Mesenchymal stem cell (in vitro differentiated cells and primary cell): ENCODE results near the gene C2orf76.
A peak's percentile ranks its signal among the peaks of the same experiment; 100 is the strongest.

Experiments
- DNase-seq: peaks from one replicate; pipeline ENCODE4 v3.0.0-alpha.2; 2013
- H2AFZ ChIP-seq: one replicate; pipeline ENCODE4 v1.6.1; 2013; ENCODE audit warnings: low read depth, mild to moderate bottlenecking, control low read depth, inconsistent platforms, low read length, moderate library complexity
- H2AK5ac ChIP-seq: 2 replicates; pipeline ENCODE4 v1.6.1; 2013; ENCODE audit warnings: low read length, moderate library complexity, mild to moderate bottlenecking, inconsistent platforms; ENCODE audit not compliant: severe bottlenecking
- H2BK120ac ChIP-seq: one replicate; pipeline ENCODE4 v1.6.1; 2013; ENCODE audit warnings: low read depth, mild to moderate bottlenecking, inconsistent platforms, low read length, moderate library complexity
- H2BK12ac ChIP-seq, 2 experiments: one replicate each; pipeline ENCODE4 v1.6.1; 2013; ENCODE audit warnings: inconsistent platforms in 2 of 2, low read length in 2 of 2, mild to moderate bottlenecking in 2 of 2, moderate library complexity in 2 of 2, control low read depth in 1 of 2
- H2BK15ac ChIP-seq: one replicate; pipeline ENCODE4 v1.6.1; 2013; ENCODE audit warnings: mild to moderate bottlenecking, low read depth, inconsistent platforms; ENCODE audit not compliant: poor library complexity, severe bottlenecking
- H2BK5ac ChIP-seq: 2 replicates; pipeline ENCODE4 v1.6.1; 2013; ENCODE audit warnings: low read depth, mild to moderate bottlenecking, low read length, control low read depth, inconsistent platforms; ENCODE audit not compliant: poor library complexity, severe bottlenecking
- H3K14ac ChIP-seq, 2 experiments: one replicate each; pipeline ENCODE4 v1.6.1; 2013; ENCODE audit warnings: inconsistent platforms in 2 of 2, low read length in 2 of 2, control low read depth in 1 of 2, mild to moderate bottlenecking in 1 of 2, moderate library complexity in 1 of 2
- H3K18ac ChIP-seq, 2 experiments: one replicate each; pipeline ENCODE4 v1.6.1; 2013; ENCODE audit warnings: inconsistent platforms in 2 of 2, low read length in 2 of 2, control low read depth in 1 of 2, low read depth in 1 of 2, mild to moderate bottlenecking in 1 of 2
- H3K23ac ChIP-seq, 2 experiments: one replicate each; pipeline ENCODE4 v1.6.1; 2013; ENCODE audit warnings: inconsistent platforms in 2 of 2, low read length in 2 of 2, mild to moderate bottlenecking in 2 of 2, moderate library complexity in 2 of 2, control low read depth in 1 of 2
- H3K27ac ChIP-seq: 2 replicates; pipeline ENCODE4 v1.5.1; 2013; ENCODE audit warnings: mild to moderate bottlenecking, moderate library complexity, low read length, control low read depth, inconsistent platforms; ENCODE audit not compliant: poor library complexity, severe bottlenecking
- H3K27me3 ChIP-seq, 2 experiments: 2 replicates each; pipeline versions ENCODE4 v1.6.1 to v1.7.0; 2013; ENCODE audit warnings: low read length in 2 of 2, mild to moderate bottlenecking in 2 of 2, moderate library complexity in 2 of 2, control low read depth in 1 of 2, inconsistent platforms in 1 of 2; ENCODE audit not compliant: control insufficient read depth in 1 of 2, insufficient read depth in 1 of 2
- H3K36me3 ChIP-seq, 2 experiments: 2 replicates each; pipeline versions ENCODE4 v1.6.1 to v1.7.0; 2013; ENCODE audit warnings: low read length in 2 of 2, control low read depth in 1 of 2, inconsistent platforms in 1 of 2, low read depth in 1 of 2, mild to moderate bottlenecking in 1 of 2; ENCODE audit not compliant: insufficient read depth in 2 of 2, control insufficient read depth in 1 of 2
- H3K4ac ChIP-seq, 2 experiments: one replicate each; pipeline ENCODE4 v1.6.1; 2013; ENCODE audit warnings: inconsistent platforms in 2 of 2, low read length in 2 of 2, mild to moderate bottlenecking in 2 of 2, moderate library complexity in 2 of 2, control low read depth in 1 of 2, low read depth in 1 of 2
- H3K4me1 ChIP-seq: 2 replicates; pipeline ENCODE4 v1.6.1; 2013; ENCODE audit warnings: low read depth, low read length, control low read depth; ENCODE audit not compliant: control insufficient read depth, insufficient read depth
- H3K4me2 ChIP-seq: 2 replicates; pipeline ENCODE4 v1.6.1; 2013; ENCODE audit warnings: low read length, mild to moderate bottlenecking, inconsistent platforms; ENCODE audit not compliant: poor library complexity, severe bottlenecking
- H3K4me3 ChIP-seq, 2 experiments: 2 replicates each; pipeline versions ENCODE4 v1.5.1 to v1.7.0; 2013; ENCODE audit warnings: low read length in 2 of 2, mild to moderate bottlenecking in 2 of 2, control low read depth in 1 of 2, low read depth in 1 of 2; ENCODE audit not compliant: insufficient read depth in 1 of 2
- H3K79me1 ChIP-seq: replicated peaks from 2 replicates; pipeline ENCODE4 v1.6.1; 2013; ENCODE audit warnings: mild to moderate bottlenecking, control low read depth, low read length, inconsistent platforms; ENCODE audit not compliant: poor library complexity, severe bottlenecking
- H3K9ac ChIP-seq: 2 replicates; pipeline ENCODE4 v1.7.0; 2013; ENCODE audit warnings: mild to moderate bottlenecking, low read length, moderate library complexity
- H3K9me3 ChIP-seq: 2 replicates; pipeline ENCODE4 v1.7.0; 2013; ENCODE audit warnings: mild to moderate bottlenecking, low read length; ENCODE audit not compliant: control insufficient read depth
- H4K8ac ChIP-seq: one replicate; pipeline ENCODE4 v1.6.1; 2013; ENCODE audit warnings: inconsistent platforms, mild to moderate bottlenecking, low read length, moderate library complexity
- H4K91ac ChIP-seq: one replicate; pipeline ENCODE4 v1.6.1; 2013; ENCODE audit warnings: mild to moderate bottlenecking, low read length, inconsistent platforms
- WGBS: methylation state at CpG from one replicate; pipeline ENCODE4 v1.1.7; 2013; ENCODE audit warnings: mixed read lengths; 5-methylcytosine and 5-hydroxymethylcytosine counted together

C2orf76 gene

DNA sequence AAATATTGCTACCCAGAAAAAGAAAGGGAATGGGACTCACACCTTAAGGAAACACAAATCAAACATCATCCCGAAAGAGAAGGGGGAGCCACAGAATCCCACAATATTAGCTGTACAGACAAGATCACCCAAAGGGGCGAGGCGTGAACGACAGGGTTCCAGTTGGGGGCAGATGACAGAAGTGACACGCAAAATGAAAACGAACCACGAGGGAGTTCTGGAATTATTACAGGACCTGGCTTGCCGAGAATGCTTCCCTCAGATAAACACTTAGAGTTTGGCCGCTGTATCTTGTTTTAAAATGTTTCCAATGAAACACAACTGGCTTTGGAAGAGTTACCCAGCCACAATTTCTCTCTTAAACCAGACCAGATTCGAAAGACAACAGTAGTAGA lies 60.4 kb downstream of the C2orf76 start:
- Histone ChIP-seq H2BK15ac (no peak overlapping the region), H3K4me1 (peaks cover 2% of the 10 kb centered on the region), H2BK120ac (no peak overlapping the region), H2AFZ (no peak overlapping the region), H3K4me3 (peak overlapping the region in 1 of 2 experiments; percentile 36), H3K9ac (no peak overlapping the region), H2AK5ac (no peak overlapping the region), H3K79me1 (peaks cover 1% of the 10 kb centered on the region), H2BK12ac (no peak overlapping the region), H4K8ac (no peak overlapping the region), H3K27me3 (no peaks in the 10 kb centered on the region), H3K4ac (no peak overlapping the region), H3K36me3 (no peaks in the 10 kb centered on the region), H2BK5ac (no peak overlapping the region), H3K27ac (no peak overlapping the region), H3K14ac (no peak overlapping the region), H3K18ac (no peak overlapping the region), H3K23ac (no peak overlapping the region), H3K9me3 (no peaks in the 10 kb centered on the region), H3K4me2 (no peak overlapping the region), H4K91ac (no peak overlapping the region)
- no peak for DNase-seq
- WGBS, result 91% methylated on average over 9 of the region's 10 CpGs

DNA sequence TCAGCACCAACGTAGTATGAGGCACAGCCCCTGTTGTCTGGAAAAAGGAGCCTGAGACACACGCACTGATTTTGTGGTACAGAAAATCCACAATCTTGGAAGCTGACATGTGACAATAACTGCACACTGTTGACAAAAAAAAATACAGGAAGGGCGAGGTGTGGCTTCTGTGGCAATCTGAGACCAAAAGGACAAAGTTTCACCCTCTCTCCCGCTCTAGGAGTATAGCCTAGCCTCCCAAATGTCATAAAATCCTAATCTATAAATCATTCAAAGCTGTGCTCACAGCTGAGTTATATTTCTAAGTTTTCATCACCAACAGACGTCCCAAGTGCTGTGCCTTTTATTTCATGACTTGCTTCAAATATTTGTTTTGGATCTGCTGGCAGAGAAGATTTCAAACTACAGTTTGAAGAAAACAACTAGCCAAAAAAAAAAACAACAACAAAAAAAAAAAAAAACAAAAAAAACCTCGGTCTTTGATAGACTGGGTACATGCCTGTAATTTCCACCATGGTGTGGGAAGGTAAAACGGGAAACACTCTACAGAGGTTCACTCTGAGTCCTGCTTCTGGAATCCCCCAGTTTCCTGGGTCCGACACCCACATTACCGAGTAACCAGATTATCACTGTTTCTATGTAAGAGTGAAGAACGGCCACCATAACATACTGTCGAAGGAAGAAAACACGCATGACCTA lies 61.0 kb downstream of the C2orf76 start:
- Histone ChIP-seq H4K91ac (no peak overlapping the region), H3K4me3 (no peak overlapping the region), H3K4me1 (peaks cover 2% of the 10 kb centered on the region), H4K8ac (no peak overlapping the region), H3K9me3 (no peaks in the 10 kb centered on the region), H3K4me2 (no peak overlapping the region), H2BK120ac (no peak overlapping the region), H3K36me3 (no peaks in the 10 kb centered on the region), H3K9ac (no peak overlapping the region), H2AFZ (no peak overlapping the region), H3K18ac (no peak overlapping the region), H2BK5ac (no peak overlapping the region), H2BK12ac (no peak overlapping the region), H3K14ac (no peak overlapping the region), H2BK15ac (no peak overlapping the region), H3K27ac (no peak overlapping the region), H3K23ac (no peak overlapping the region), H3K4ac (no peak overlapping the region), H3K27me3 (no peaks in the 10 kb centered on the region), H3K79me1 (peaks cover 1% of the 10 kb centered on the region), H2AK5ac (no peak overlapping the region)
- DNase-seq, result no peak
- WGBS, result 92% methylated on average over 11 of the region's 12 CpGs

DNA sequence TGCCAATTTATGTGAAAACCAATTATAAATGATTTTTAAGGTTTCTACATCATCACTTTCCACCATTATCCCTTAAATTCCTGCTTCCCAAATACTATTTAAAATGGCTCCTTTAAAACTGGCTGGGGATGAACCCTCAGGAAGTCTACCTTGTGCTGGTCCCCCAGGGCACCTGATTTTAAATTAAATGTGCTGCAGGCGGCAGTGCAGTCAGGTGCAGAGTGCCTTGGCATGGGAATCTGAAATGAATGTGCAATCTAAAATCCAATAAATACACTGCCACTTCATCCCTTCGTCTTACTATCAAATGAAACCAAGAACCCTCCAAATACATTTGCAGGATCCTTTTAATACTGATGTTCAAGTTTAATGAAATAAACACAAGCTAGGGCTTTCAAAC lies 61.8 kb downstream of the C2orf76 start:
- Histone ChIP-seq H2BK5ac (no peak overlapping the region), H3K9me3 (no peaks in the 10 kb centered on the region), H4K8ac (no peak overlapping the region), H3K4me1 (peaks cover 2% of the 10 kb centered on the region), H2AFZ (no peak overlapping the region), H3K14ac (no peak overlapping the region), H3K4me3 (no peak overlapping the region), H3K27ac (no peak overlapping the region), H3K4ac (no peak overlapping the region), H3K4me2 (no peak overlapping the region), H3K9ac (no peak overlapping the region), H3K79me1 (peaks cover 1% of the 10 kb centered on the region), H3K18ac (no peak overlapping the region), H3K23ac (no peak overlapping the region), H2BK120ac (no peak overlapping the region), H3K27me3 (no peaks in the 10 kb centered on the region), H2AK5ac (no peak overlapping the region), H2BK15ac (no peak overlapping the region), H4K91ac (no peak overlapping the region), H3K36me3 (no peaks in the 10 kb centered on the region), H2BK12ac (no peak overlapping the region)
- WGBS, result 83% methylated on average over 1 of the region's 2 CpGs
- DNase-seq, result no peak

DNA sequence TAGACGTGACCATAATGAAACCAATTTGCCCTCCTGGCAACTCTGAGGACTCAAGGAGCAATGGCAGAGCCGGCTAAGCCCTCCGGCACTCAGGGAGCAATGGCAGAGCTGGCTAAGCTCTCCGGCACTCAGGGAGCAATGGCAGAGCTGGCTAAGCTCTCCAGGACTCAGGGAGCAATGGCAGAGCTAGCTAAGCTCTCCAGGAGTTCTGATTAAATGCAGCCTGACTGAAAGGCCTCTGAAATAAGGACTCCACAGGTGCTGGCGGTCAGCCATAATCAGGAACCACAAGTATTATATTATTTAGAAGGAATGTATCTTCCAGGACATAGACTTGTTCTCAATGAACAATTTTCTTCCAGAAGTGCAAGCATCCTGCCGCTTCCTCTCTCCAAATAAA lies 65.2 kb downstream of the C2orf76 start:
- H3K36me3 ChIP-seq, result no peaks in the 10 kb centered on the region
- H2BK120ac ChIP-seq, result no peak overlapping the region
- no peak overlapping the region for H2AK5ac ChIP-seq
- no peak overlapping the region for H4K91ac ChIP-seq
- H3K4me3 ChIP-seq, result no peak overlapping the region
- no peak overlapping the region for H2BK12ac ChIP-seq
- no peak overlapping the region for H3K23ac ChIP-seq
- H3K79me1 ChIP-seq, result peaks cover 1% of the 10 kb centered on the region
- H3K14ac ChIP-seq, result no peak overlapping the region
- H3K4me1 ChIP-seq, result peaks cover 2% of the 10 kb centered on the region
- WGBS, result 96% methylated on average over 4 of the region's 6 CpGs
- no peak overlapping the region for H3K4ac ChIP-seq
- H2BK15ac ChIP-seq, result no peak overlapping the region
- H3K4me2 ChIP-seq, result no peak overlapping the region
- H3K27me3 ChIP-seq, result no peaks in the 10 kb centered on the region
- H3K18ac ChIP-seq, result no peak overlapping the region
- no peak for DNase-seq
- no peak overlapping the region for H4K8ac ChIP-seq
- H3K27ac ChIP-seq, result no peak overlapping the region
- H2BK5ac ChIP-seq, result no peak overlapping the region
- H2AFZ ChIP-seq, result no peak overlapping the region
- H3K9ac ChIP-seq, result no peak overlapping the region
- H3K9me3 ChIP-seq, result no peaks in the 10 kb centered on the region
